ENCODE data around the gene RAMP2. TPM values are rescaled to one million over a fixed set of nuclear protein-coding genes. Genes with fewer than 3 reads are reported as not detected.

The RAMP2 gene
- total and polyA plus RNA-seq, 2 of the 13 experiments (the other 11 are each of a cell fraction or from before 2014, with no cell fraction given): 1.4 to 5.2 TPM

- peak; percentile 83; the same call in 1 of the 2 replicates for TF ChIP-seq HOXA9 (CRISPR knock-in tag; IDR thresholded peaks at IDR 0.05; ENCODE audit: borderline replicate concordance)
- peak; percentile 76 for TF ChIP-seq ZNF501 (CRISPR knock-in tag; IDR thresholded peaks at IDR 0.05)
- TF ChIP-seq ZBTB26 (CRISPR knock-in tag; IDR thresholded peaks at IDR 0.05; ENCODE audit: borderline replicate concordance): peak; percentile 51
- peak; percentile 69; the same call in 1 of the 2 replicates for TF ChIP-seq KLF12 (CRISPR knock-in tag; IDR thresholded peaks at IDR 0.05; ENCODE audit: borderline replicate concordance)
- peak; percentile 20; the same call in 1 of the 2 replicates for TF ChIP-seq MXD4 (CRISPR knock-in tag; IDR thresholded peaks at IDR 0.05)
- TF ChIP-seq NCOA1 (CRISPR knock-in tag; IDR thresholded peaks at IDR 0.05): 0 out of 2 replicates have a peak, but pooled peaks have one; percentile 61
- TF ChIP-seq TBX3 (IDR thresholded peaks at IDR 0.05; ENCODE audit: borderline replicate concordance): no peak
- peak; percentile 88; the same call in 1 of the 2 replicates for TF ChIP-seq ZNF782 (CRISPR knock-in tag; IDR thresholded peaks at IDR 0.05; ENCODE audit: borderline replicate concordance)
- TF ChIP-seq POGZ (CRISPR knock-in tag; IDR thresholded peaks at IDR 0.05): peak; percentile 67
- TF ChIP-seq ZNF335 (CRISPR knock-in tag; IDR thresholded peaks at IDR 0.05): no peak
- no peak; the same call in 1 of the 2 replicates for TF ChIP-seq HINFP (CRISPR knock-in tag; IDR thresholded peaks at IDR 0.05; ENCODE audit: low read depth)
- peak; percentile 90 for TF ChIP-seq ARID5B (CRISPR knock-in tag; IDR thresholded peaks at IDR 0.05)
- peak; percentile 93; the same call in 1 of the 2 replicates for TF ChIP-seq ZFYVE20 (CRISPR knock-in tag; IDR thresholded peaks at IDR 0.05; ENCODE audit: borderline replicate concordance, low read depth)
- peak; percentile 68 to 79 for TF ChIP-seq HMGXB4 (CRISPR knock-in tag; IDR thresholded peaks at IDR 0.05; ENCODE audit: borderline replicate concordance in 1 of 2, low read depth in 1 of 2)
- peak; percentile 69 for TF ChIP-seq SKI (IDR thresholded peaks at IDR 0.05; ENCODE audit: partially characterized antibody)
- TF ChIP-seq MIER2 (CRISPR knock-in tag; IDR thresholded peaks at IDR 0.05): no peak
- TF ChIP-seq ZNF878 (CRISPR knock-in tag; IDR thresholded peaks at IDR 0.05): peak; percentile 90
- TF ChIP-seq FOXA1 (IDR thresholded peaks at IDR 0.05): no peak
- TF ChIP-seq FOXA1 (CRISPR knock-in tag; IDR thresholded peaks at IDR 0.05): peak; percentile 70; the same call in 1 of the 2 replicates
- peak; percentile 96 for TF ChIP-seq PAF1 (CRISPR knock-in tag; IDR thresholded peaks at IDR 0.05)
- TF ChIP-seq RELA (CRISPR knock-in tag; IDR thresholded peaks at IDR 0.05): no peak
Observed at GRCh38 chr17:42779936-42780850, 19.2 kb downstream of the RAMP2 start, which contains the start of gene WNK4 (continued).
